B cell (primary cell): Measurements from ENCODE around the gene RSU1. TPM values are rescaled to one million over a fixed set of nuclear protein-coding genes. Genes with fewer than 3 reads are reported as not detected.

Source experiments
- ATAC-seq: fragments of 200-7000 bp; cut with Tn5 transposase; one replicate; pipeline ENCODE4 v1.10.0; 2021; ENCODE audit warnings: low read depth, mild to moderate bottlenecking, moderate number of reproducible peaks, moderate library complexity
- CTCF ChIA-PET: fragments of 350-600 bp; sonication (Branson Sonifier 250); formaldehyde crosslinking; loops from one replicate; lab custom pipeline; 2021; ENCODE audit warnings: antibody characterized with exemption, inconsistent platforms; lab: Charles Lee
- POLR2A ChIA-PET: fragments of 350-600 bp; sonication (Branson Sonifier 250); formaldehyde crosslinking; loops from one replicate; lab custom pipeline; 2021; ENCODE audit warnings: antibody characterized with exemption; lab: Charles Lee
- DNase-seq: peaks from one replicate; pipeline ENCODE4 v3.0.0; 2013
- H2AFZ ChIP-seq: 2 replicates; pipeline ENCODE4 v1.6.1; 2012; ENCODE audit warnings: mild to moderate bottlenecking, low read depth, low read length; ENCODE audit not compliant: insufficient read depth, poor library complexity, severe bottlenecking
- H3K27ac ChIP-seq, 2 donors: 1 replicate in 1 of 2; 2 replicates in 1 of 2; pipeline ENCODE4 v1.5.1; 2012 to 2013; ENCODE audit warnings: low read length in 2 of 2, mild to moderate bottlenecking in 2 of 2, moderate library complexity in 1 of 2
- H3K27me3 ChIP-seq, 4 experiments: fragments of 200-600 bp in 1 of 4; sonication (generic) in 1 of 4; replicated peaks in 1 of 4; 1 replicate in 2 of 4; 2 replicates in 2 of 4; pipeline versions ENCODE4 v1.6.1 to v1.7.0; 2013 to 2016; ENCODE audit warnings: low read length in 3 of 4, mild to moderate bottlenecking in 2 of 4, mixed read lengths in 1 of 4, moderate library complexity in 1 of 4; ENCODE audit not compliant: insufficient read depth in 4 of 4, control insufficient read depth in 3 of 4; ENCODE audit errors: control extremely low read depth in 1 of 4
- H3K36me3 ChIP-seq, 2 experiments: replicated peaks in 1 of 2; 1 replicate in 1 of 2; 2 replicates in 1 of 2; pipeline versions ENCODE4 v1.6.1 to v1.7.1; 2013; ENCODE audit warnings: low read length in 1 of 2; ENCODE audit not compliant: insufficient read depth in 2 of 2, control insufficient read depth in 1 of 2; ENCODE audit errors: control extremely low read depth in 1 of 2, extremely low read depth in 1 of 2
- H3K4me1 ChIP-seq, 2 donors: fragments of 200-600 bp in 1 of 2; sonication (generic) in 1 of 2; 1 replicate in 1 of 2; 2 replicates in 1 of 2; pipeline versions ENCODE4 v1.5.1 to v1.6.1; 2013 to 2017; ENCODE audit warnings: low read length in 2 of 2; ENCODE audit not compliant: control insufficient read depth in 2 of 2, insufficient read depth in 2 of 2
- H3K4me2 ChIP-seq: replicated peaks from 2 replicates; pipeline ENCODE3; 2012; ENCODE audit warnings: mild to moderate bottlenecking, low read depth, low read length; ENCODE audit not compliant: poor library complexity, severe bottlenecking
- H3K4me3 ChIP-seq, 5 experiments: fragments of 200-600 bp in 1 of 5; sonication (generic) in 1 of 5; 1 replicate in 3 of 5; 2 replicates in 2 of 5; pipeline versions ENCODE4 v1.5.1 to v1.7.0; 2011 to 2016; ENCODE audit warnings: low read length in 4 of 5, mild to moderate bottlenecking in 4 of 5, low read depth in 2 of 5, control low read depth in 1 of 5, moderate library complexity in 1 of 5; ENCODE audit not compliant: insufficient read depth in 1 of 5; ENCODE audit errors: control extremely low read depth in 1 of 5, extremely low read depth in 1 of 5
- H3K79me2 ChIP-seq: fragments of 200-600 bp; sonication (generic); one replicate; pipeline ENCODE4 v1.6.0; 2016; ENCODE audit warnings: low read length; ENCODE audit not compliant: control insufficient read depth, insufficient read depth
- H3K9ac ChIP-seq: fragments of 200-600 bp; sonication (generic); 2 replicates; pipeline ENCODE4 v1.6.1; 2017; ENCODE audit warnings: mild to moderate bottlenecking, low read length, moderate library complexity
- H3K9me3 ChIP-seq, 3 donors: one replicate each; pipeline versions ENCODE4 v1.6.1 to v1.7.1; 2013; ENCODE audit warnings: low read length in 2 of 3; ENCODE audit not compliant: control insufficient read depth in 2 of 3, insufficient read depth in 1 of 3; ENCODE audit errors: control extremely low read depth in 1 of 3
- H4K20me1 ChIP-seq: 2 replicates; pipeline ENCODE4 v1.6.0; 2012; ENCODE audit warnings: mild to moderate bottlenecking, low read length; ENCODE audit not compliant: insufficient read depth, control insufficient read depth, poor library complexity, severe bottlenecking
- H3K27ac Mint-ChIP-seq: one replicate; pipeline ENCODE4 v1.8.0; 2021; ENCODE audit warnings: mixed read lengths
- H3K27me3 Mint-ChIP-seq: one replicate; pipeline ENCODE4 v1.8.0; 2021; ENCODE audit warnings: mixed read lengths
- H3K4me1 Mint-ChIP-seq: one replicate; pipeline ENCODE4 v1.8.0; 2021; ENCODE audit warnings: mixed read lengths
- H3K4me3 Mint-ChIP-seq: one replicate; pipeline ENCODE4 v1.8.0; 2021; ENCODE audit warnings: mixed read lengths
- H3K9me3 Mint-ChIP-seq: one replicate; pipeline ENCODE4 v1.8.0; 2022; ENCODE audit warnings: mixed read lengths; ENCODE audit not compliant: insufficient read depth
- CTCF ChIP-seq: fragments of 200-600 bp; IDR thresholded peaks from one replicate; pipeline ENCODE4 v1.8.0; 2022; ENCODE audit warnings: antibody characterized with exemption, mild to moderate bottlenecking
- EZH2 ChIP-seq: IDR thresholded peaks from 2 replicates; pipeline ENCODE4 v1.6.1; 2012; ENCODE audit warnings: borderline replicate concordance, low read depth, mild to moderate bottlenecking, moderate library complexity, low read length; ENCODE audit not compliant: insufficient read depth, poor library complexity, severe bottlenecking
- WGBS: methylation state at CpG from one replicate; pipeline ENCODE4 v1.1.5; 2013; ENCODE audit warnings: missing lambda C conversion rate; ENCODE audit not compliant: insufficient coverage; 5-methylcytosine and 5-hydroxymethylcytosine counted together
- intact Hi-C: fragments of 100-400 bp; cut with micrococcal nuclease; formaldehyde crosslinking; loops from one replicate; pipeline ENCODE4 v1.10.0; 2022
- polyA plus RNA-seq: library from polyadenylated mRNA; depleted of rRNA; stranded (reverse); fragments of >200 nt; gene quantifications from 2 replicates; pipeline ENCODE4 v1.2.3, GENCODE V29; 2012
- small RNA-seq: library from RNA; depleted of rRNA; stranded (forward); fragments of <200 nt; gene quantifications from one replicate; pipeline ENCODE3, GENCODE V24; 2012; ENCODE audit warnings: low replicate concordance, low read depth; ENCODE audit not compliant: insufficient read length
- total RNA-seq, 2 donors: library from RNA; stranded (reverse); fragments of 120-200 nt in 1 of 2; gene quantifications; 1 replicate in 1 of 2; 2 replicates in 1 of 2; pipeline versions ENCODE4 v1.2.3 to v1.2.4, GENCODE V29; 2013 to 2022

The RSU1 gene
- total and polyA plus RNA-seq, 2 donors (not counting 1 experiment from before 2014, with no cell fraction given) = 33.4 to 41.1 TPM

GRCh38 chr10:16544591-16544990 lies 272.6 kb downstream of the RSU1 start:
- Mint-ChIP-seq H3K27ac (no peak overlapping the region), H3K27me3 (peaks cover 20% of the 10 kb centered on the region), H3K4me3 (no peak overlapping the region), H3K9me3 (no peaks in the 10 kb centered on the region), H3K4me1 (no peaks in the 10 kb centered on the region)
- H3K9ac ChIP-seq = no peak overlapping the region
- H3K4me3 ChIP-seq = no peak overlapping the region
- no peaks in the 10 kb centered on the region for H3K79me2 ChIP-seq
- intact Hi-C loops = no loop called here
- H3K27ac ChIP-seq = no peak overlapping the region
- H3K9me3 ChIP-seq = no peaks in the 10 kb centered on the region
- no peak overlapping the region for H2AFZ ChIP-seq
- WGBS = 100% methylated on average over 1 of the region's 4 CpGs
- DNase-seq = no peak
- POLR2A ChIA-PET = no interaction called here
- no peak for TF ChIP-seq CTCF
- TF ChIP-seq EZH2 = no peak
- no peak for ATAC-seq
- no peaks in the 10 kb centered on the region for H3K36me3 ChIP-seq
- H3K27me3 ChIP-seq = peaks cover 0 to 7% (median 0%) of the 10 kb centered on the region in 4 experiments
- CTCF ChIA-PET = interaction anchor here (1.2 to 1.3 kb wide), 2 partner anchors 8 to 21 kb away, joined by 3 to 4 read pairs; no protein-coding TSS in a partner anchor
- no peaks in the 10 kb centered on the region for H3K4me1 ChIP-seq
- no peaks in the 10 kb centered on the region for H4K20me1 ChIP-seq
- H3K4me2 ChIP-seq = no peak overlapping the region

- no peak overlapping the region for H3K4me3 Mint-ChIP-seq
- no peaks in the 10 kb centered on the region for H3K9me3 Mint-ChIP-seq
- H3K27ac Mint-ChIP-seq = no peak overlapping the region
- Histone ChIP-seq H3K4me2 (no peak overlapping the region), H3K9me3 (no peaks in the 10 kb centered on the region), H3K27ac (no peak overlapping the region), H3K36me3 (no peaks in the 10 kb centered on the region), H4K20me1 (no peaks in the 10 kb centered on the region), H3K4me3 (no peak overlapping the region), H3K9ac (no peak overlapping the region), H3K4me1 (no peaks in the 10 kb centered on the region), H3K79me2 (no peaks in the 10 kb centered on the region), H3K27me3 (peaks cover 0 to 7% (median 0%) of the 10 kb centered on the region in 4 experiments), H2AFZ (no peak overlapping the region)
- POLR2A ChIA-PET = no interaction called here
- DNase-seq = no peak
- no peaks in the 10 kb centered on the region for H3K4me1 Mint-ChIP-seq
- intact Hi-C loops = no loop called here
- ATAC-seq = no peak
- H3K27me3 Mint-ChIP-seq = peaks cover 23% of the 10 kb centered on the region
- CTCF ChIA-PET = no interaction called here
- TF ChIP-seq CTCF = no peak
- TF ChIP-seq EZH2 = no peak
- WGBS = no CpG with 5 or more reads among the region's 3 CpGs
Measured at GRCh38 chr10:16544099-16544498, 273.1 kb downstream of the RSU1 start.

Small RNA genes lying within 50 kb of the gene (small RNA-seq; reads per million reads assigned to genes)
- not detected for gene RF02271
